Measurements from ENCODE around the gene ARHGEF2.
"Not testable (repeated sequence)": the region's sequence is repeated elsewhere in the genome, so short reads cannot be mapped to it uniquely, and the experiment has no call there.

Gene ARHGEF2

DNA sequence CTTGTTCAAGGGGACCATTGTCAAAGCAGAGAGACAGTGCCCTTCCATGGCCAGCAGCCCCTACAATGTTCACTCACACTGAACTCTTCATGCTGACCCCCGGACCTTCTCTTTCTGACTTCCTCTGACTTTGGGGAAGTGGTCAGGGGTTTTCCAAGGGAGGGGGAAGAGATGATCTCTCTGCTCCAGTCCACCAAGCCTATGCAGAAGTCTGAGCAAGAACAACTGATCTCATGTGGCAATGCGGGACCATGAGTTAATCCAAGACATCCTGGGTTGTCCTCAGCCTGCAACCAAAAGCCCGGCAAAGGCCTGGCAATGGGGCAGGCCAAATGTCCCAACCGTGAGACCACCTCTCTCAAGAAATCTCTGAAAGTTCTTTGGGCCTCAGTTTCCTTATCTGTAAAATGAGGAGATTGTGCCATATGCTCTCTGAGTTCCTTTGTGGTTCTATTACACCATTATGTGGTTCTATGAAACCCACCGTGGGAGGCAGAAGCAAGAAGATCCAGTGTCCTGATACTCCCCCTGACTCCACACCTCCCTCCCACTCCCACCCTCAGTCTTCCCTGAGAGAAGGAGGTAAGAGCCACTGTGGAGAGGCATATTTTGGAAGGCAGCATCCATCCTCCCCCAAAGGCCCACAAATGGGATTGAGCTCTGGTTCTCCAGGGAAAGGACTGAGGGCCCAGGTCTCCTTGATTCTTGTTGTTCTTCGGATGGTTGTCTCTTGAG lies 11.8 kb upstream of the ARHGEF2 start:
- DNase-seq (ENCODE audit: low read depth in 3 of 3, low spot score in 1 of 3): no peak

DNA sequence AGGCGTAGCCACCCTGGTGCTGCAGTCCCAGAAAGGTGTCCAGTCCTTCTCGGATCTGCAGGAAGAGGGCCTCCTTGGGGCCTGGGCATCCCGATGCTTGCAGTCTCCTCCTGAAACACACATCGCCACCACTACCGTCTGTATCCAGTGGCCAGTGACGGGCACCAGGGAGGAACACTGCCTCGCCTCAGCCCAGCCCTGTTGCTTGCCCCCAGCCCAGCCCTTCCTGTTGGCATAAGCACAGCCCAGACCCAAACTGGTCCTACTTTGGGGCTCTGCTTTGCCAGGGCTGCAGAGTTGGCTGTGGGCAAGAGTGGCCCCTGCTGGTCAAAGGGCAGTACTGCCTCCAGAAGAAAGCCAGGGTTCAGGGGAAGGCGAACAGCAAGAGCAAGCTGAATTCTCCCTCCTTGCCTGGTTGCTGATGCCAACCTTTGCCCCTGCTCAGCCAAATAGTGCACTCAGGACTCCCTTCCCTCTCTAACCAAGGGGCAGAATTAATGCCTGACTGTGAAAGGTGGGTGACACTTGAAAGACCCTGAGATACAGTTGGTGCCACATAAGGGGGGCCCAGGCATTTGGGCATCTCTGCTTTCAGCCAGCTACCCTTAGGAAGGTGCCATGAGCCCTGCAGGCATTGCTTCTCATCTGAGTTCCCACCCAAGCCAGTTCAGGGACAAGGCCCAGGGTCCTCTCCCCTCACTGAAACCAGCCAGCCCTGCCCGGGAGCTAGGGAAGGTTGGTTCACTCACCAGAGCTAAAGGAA lies 11.1 kb upstream of the ARHGEF2 start:
- peak; percentile 53 to 68 (median 63) for DNase-seq (ENCODE audit: low read depth in 3 of 3, low spot score in 1 of 3)

DNA sequence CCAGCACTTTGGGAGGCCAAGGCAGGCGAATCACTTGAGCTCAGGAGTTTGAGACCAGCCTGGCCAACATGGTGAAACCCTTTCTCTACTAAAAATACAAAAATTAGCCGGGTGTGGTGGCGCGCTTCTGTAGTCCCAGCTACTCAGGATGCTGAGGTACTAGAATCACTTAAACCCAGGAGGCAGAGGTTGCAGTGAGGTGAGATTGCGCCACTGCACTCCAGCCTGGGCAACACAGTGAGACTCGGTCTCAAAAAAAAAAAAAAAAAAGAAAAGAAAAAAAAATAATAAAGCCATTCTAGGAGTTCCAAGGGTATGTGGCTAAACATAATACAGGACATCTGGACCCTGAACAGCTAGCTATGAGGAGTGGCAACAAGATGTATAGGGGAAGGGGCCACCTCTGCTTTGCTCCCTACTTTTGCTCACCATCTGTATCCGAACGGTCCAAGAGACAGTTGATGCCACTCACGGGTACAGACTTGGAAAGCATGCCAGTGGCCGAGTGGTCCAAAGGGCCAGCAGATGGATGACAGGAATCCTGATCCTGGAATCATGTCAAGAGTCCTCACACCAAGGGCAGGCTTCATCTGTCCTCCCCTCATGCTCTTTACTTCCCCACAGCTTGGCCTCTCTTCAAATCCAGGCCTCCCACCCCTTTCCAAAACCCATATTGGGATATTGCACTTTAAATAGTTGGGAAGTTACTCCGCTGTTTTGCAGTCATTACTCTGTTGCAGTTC lies 6.7 kb upstream of the ARHGEF2 start:
- DNase-seq (ENCODE audit: low read depth in 3 of 3, low spot score in 1 of 3): not testable (repeated sequence)

DNA sequence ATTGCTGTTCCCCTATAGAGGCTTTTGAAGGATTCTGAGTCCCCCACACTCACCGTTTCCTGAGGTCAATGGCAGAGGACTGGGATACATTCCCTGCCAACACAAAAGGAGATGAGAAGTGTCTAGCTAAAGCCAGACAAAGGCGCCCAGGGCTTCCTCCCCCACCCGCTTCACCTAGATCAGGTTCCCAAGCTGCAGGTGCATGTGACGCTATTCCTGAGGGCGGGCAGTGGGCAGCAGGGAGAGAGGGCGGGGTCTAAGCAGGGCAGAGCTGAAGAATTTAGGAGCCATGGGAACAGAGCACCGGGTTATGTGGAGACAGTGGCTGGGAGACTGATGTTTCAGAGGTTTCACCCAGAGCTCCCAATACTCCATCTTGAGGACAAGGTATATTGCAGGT lies 6.0 kb upstream of the ARHGEF2 start:
- no peak for DNase-seq (ENCODE audit: low read depth in 3 of 3, low spot score in 1 of 3)

DNA sequence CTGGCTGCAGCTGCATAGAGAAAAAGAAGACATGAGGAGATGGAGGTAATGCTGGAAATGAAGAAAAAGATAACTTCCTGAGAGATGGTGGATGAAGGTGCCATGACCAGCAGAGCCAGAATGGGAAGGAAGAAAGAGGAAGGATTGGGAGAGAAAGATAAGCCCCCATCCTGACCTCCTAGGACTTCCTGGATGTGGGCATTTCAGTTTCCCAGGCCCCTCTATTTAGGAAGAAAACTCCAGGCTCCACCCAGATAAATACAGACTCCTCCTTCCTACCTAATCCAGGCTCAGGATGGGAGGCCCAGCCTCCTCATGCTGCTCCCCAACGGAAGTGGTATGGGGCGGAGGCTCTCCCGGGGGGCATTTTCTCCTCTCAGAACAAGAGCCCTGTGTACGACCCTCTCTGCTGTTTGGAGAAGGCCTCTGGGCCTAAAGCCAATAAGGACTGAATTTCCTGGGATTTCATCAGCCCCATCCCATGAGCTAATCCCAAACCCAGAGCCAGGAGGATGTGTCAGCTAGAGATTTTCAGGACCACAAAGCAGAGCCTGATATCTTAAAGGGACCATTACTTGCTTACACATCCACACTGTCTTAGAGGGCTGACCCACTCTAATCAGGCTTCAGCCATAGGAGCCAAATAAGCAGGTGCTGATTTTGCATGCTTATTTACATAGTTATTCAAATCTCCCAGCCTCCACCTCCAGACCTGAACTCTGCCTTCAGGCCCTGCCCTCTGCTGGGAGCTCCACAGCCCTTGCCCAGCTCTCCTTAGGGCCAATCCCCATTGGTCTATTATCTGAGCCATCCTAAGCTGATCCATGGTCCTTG lies 5.1 kb upstream of the ARHGEF2 start:
- DNase-seq (ENCODE audit: low read depth in 3 of 3, low spot score in 1 of 3): no peak

DNA sequence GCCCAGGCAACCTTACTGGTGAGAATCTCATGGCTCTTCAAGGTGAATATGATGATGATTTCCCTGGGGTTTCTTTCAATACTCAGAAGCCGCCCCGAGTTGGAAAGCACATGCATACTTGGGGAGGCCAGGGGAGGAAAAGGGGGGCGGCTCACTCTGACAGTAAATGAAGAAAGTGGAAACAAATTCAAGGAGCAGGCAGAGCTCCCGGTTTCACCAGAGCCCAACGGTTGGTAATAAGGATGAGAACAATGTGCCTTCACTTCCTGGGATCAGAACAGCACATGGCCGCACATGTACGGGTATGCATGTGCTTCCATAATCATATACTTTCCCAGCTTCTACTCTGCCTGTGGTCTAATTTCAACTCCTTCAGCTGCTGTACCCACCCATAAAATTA lies 3.8 kb upstream of the ARHGEF2 start:
- no peak for DNase-seq (ENCODE audit: low read depth in 3 of 3, low spot score in 1 of 3)

DNA sequence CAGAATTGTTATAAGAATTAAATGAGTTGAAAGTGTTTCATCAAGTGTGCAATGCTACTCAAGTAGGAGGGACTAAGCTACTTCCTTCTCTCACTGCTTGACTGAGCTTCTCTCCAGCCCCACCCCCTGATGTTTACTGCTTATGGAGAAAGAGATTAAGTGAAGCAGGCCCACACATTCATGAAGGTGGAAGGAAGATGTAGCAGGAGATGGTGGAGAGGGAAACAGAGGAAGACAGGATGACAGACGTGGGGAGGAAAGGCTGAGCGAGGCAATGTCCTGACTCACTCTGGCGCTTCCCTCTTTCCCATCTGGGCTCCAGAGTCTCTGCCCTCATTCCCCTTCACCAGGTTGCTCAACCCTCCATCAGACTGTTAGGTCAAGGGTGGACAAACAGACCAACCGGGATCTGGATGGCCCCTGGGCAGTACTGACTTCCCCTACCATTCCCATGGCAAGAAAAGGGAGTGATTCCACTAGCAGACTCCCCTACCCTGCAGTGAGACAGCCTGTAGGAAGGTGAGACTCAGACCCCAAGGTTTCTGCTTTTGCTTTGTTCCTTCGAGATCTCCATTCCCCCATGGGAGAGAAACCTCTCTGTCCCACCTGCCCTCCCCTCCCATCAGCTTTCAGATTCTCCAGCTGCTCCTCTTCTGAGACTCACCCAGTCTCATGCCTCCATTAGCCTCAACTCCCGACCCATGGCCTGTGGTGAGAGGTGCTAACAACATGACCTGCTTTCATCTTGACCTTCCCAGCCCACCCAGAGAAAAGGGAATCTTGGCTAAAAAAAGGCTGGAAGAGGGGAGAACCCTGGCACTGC lies 3.1 kb upstream of the ARHGEF2 start:
- no peak for DNase-seq (ENCODE audit: low read depth in 3 of 3, low spot score in 1 of 3)

DNA sequence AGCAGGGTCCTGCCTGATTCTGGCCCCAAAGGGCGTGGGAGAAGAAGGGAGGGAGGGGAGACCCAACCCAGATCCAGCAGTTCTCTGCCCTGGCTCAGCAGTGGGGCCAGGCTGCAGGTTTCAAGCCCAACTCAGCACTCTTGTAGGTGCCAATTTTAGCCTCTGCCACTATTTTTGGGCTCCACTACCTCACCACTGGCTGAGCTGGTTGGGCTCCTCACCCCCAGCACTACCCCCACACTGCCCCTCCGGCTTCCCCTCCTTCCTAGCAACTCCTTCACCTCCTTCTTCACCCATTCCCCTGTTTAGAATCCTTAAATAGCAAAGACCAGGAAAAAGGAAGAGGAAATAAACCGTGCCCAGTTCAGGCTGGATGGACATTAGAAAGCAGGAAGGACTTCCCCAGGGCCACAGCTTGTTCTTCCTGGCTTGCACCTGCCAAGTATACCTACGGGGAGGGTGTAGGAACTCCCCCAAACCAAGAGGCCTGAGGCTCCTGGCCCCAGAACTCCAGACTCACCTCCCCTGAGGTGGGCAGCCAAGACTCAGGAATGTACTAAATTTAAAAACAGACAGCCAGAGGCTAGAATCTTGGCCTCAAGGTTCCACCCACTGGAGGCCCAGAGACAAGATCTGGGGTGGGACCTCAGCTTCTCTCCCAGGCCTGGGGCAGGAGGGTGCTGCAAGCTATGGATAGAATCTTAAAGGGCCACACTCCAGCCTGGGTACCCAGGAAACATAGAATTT lies 1.4 kb upstream of the ARHGEF2 start:
- DNase-seq (ENCODE audit: low read depth in 3 of 3, low spot score in 1 of 3): no peak

DNA sequence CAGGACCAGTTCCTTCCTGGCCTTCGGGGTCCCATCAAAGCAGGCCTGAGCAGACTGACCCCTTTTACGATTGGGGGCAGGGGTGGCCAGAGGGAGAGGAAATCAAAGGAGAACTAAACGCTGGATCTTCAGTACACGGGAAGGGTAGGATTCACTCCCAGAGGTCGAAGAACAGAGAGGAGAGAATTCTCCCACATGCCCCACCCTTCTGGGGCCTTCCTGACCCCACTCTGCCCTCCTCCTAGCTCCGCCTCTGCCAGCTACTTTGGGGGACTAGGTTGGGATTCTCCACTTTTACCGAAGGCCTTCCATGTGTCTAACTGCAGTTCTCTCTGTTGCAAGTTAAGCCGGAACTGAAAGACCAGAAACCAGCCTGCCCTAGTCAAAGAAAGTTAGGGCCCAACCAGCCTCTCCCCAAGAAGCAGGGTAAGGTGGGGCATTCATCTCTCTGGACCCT lies 654 bp upstream of the ARHGEF2 start:
- DNase-seq (ENCODE audit: low read depth in 3 of 3, low spot score in 1 of 3): no peak

DNA sequence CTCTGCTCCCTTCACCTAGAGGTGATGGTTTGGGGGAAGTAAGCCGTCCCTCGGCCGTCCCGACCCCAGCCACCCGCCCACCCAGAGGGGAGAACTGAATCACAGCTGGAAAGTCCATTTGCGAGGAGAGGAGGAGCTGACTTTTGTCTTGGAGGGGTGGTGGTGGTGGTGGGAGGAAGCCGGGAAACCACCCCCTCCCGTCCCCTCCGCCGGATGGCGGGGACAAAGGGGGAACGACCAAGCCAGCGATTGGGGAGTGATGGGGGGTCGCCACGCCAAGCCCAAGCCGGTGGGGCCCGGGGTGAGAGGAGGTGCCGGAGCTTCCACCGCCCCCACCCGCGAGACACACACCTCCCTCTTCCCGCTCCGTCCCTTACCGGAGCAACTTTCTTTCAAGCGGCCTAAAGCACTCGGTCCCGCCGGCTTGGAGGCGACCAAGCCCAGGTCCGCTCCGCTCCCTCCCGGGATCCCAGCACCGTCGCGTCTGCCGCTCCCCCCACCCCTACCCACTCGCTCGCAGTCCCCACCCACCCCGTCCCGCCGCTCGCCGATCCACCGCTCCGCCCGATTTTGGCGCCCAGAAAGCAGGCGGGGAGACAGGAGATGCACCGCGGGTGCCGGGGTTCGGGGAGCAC lies 540 bp downstream of the ARHGEF2 start:
- peak; percentile 38 to 52 (median 41) for DNase-seq (ENCODE audit: low read depth in 3 of 3, low spot score in 1 of 3)

DNA sequence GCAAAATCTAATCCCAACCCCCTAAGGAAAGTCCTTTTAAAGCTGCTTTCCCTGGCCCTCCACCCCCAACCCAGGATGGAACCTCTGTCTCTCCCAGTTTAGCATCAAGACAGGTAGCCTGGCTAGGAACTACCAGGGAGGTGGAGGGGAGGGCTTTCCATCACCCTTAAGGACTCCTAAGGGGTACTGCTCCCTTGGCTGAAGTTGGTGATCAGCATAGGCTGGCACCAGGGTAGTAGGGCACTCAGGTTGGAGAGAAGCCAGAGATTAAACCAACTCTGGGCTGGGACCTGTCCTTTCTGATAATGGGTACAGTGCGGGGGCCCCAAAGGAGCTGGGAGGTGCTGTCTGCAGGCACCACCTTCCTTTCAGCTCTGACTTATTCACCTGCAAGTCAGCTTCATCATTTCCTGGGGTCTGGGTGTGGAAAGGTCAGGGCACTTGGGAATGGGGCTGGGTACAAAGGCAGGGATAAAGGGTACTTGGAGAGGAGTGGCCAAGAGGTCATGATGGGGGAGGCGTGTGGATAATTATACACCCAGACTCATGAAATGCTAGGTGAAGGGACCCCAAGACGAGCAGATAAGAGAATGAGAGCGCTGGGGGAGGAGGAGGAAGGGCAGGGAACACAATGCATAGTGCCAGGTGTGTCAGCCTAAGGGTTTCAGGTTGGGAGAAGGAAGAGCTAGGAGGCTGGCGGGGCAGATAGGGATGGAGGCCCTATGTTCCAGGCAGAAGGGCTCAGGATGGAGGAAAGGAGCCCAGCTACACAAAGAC lies 1.2 kb downstream of the ARHGEF2 start:
- no peak for DNase-seq (ENCODE audit: low read depth in 3 of 3, low spot score in 1 of 3)

DNA sequence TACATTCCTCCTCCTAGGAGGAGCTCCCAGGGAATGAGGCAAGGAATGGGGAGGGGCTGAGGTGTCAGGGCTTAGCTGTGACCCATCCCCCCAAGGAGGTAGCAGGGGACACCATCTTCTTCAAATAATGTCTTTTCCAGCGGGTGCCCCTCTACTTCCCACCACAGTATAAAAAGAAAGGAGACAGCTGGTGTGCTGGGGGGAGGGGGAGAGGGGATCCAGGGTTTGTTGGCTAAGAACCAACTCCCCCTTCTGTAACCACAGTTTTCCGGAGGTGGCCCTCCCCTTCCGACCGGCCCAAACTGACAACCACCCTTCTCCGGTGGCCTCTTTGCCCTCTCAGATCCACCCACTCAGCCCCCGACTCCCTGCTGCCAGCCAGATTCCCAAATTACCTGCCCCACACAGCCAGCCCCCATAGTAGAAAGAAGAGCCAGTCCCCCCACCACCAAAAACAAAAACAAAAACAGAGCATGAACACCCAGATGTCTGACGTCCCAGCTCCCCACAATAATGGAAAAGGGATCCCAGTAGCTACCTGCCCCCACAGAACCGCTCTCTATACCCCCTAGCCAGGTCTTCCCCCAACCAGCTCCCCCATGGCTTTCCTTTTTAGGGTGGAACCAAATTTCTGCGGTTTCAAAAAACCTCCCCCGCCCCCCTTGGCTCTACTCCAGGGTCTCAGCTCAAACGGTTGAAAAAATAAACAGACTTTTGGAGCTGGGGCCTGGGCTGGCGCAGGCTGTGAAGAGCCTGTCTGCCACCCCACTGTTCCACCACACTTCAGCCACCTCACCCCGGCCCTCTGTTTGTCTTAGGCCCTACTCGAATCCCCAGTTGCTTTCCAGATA lies 2.1 kb downstream of the ARHGEF2 start:
- peak; percentile 39 to 48 (median 40) for DNase-seq (ENCODE audit: low read depth in 3 of 3, low spot score in 1 of 3)

DNA sequence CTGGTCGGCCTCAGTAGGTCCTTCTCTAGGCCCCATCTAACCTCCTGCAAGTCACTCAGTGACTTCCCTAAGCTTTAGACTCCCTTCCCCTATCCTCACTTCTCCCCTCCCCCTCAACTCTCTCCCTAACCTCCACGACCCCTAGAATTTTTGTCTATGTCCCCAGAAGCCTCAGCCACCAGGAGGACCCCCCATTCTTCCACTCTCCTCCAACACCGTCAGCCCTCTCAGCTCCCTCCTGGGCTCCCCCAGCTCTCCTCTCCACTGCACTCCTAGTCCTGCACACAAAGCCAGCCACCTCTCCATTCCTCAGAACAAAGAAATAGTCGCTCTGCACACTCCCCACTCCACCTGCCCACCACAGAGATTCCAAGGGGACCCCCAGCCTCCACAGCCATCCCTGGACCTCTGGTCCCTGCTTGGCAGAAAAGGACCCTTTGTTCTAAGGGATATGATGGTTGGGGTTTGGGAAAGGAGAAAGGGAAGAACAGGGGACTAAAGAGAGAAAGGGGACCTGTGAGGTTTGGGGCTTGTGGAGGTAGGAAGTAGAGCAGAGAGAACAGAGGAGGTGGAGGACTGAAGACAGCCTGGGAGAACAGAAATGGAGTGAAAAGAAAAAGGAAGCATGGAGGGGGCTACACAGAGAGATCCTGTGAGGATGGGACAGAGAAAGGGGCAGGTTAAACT lies 2.8 kb downstream of the ARHGEF2 start:
- DNase-seq (ENCODE audit: low read depth in 3 of 3, low spot score in 1 of 3): no peak

DNA sequence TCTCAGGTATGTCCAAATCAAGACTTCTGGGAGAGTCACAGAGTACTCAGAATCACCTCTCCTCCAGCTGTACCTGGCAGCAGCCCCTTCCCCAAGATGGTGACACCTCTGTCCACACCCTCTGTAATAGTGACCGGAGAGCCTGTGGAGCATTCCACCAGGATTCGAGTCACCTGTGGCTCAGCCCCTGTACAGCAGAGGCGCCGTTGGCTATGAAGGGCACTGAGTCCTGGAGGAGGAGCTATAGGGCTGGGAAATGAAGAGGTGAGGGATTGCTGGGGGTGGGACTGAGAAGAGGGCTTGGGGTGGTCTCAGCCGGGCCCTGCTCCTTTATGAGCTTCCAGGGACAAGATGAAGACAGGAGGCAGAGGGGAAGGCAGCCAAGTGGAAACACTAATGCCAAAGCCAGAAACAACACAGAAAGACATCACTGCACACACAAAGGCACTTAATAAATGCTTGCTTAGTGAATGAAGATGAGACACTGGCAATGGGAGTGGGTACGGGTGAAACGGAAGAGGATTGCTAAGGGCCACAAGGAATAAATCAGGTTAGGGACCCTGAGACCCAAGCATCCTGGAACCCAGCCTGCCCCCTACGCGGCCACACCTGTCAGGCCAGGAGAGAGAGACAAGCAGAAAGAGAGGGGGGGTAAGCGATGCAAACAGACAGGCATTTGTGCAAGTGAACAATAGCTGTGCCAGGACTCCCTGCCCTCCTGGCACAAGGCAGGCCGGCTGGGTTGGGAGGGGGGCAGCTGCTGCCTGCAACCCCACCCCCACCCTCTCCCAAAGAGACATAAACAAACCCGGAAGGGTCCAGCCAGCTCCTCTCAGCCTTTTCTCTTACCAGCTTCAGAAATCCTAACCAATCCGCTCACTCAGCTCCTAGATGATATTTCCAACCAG lies 3.9 kb downstream of the ARHGEF2 start:
- DNase-seq (ENCODE audit: low read depth in 3 of 3, low spot score in 1 of 3): no peak

DNA sequence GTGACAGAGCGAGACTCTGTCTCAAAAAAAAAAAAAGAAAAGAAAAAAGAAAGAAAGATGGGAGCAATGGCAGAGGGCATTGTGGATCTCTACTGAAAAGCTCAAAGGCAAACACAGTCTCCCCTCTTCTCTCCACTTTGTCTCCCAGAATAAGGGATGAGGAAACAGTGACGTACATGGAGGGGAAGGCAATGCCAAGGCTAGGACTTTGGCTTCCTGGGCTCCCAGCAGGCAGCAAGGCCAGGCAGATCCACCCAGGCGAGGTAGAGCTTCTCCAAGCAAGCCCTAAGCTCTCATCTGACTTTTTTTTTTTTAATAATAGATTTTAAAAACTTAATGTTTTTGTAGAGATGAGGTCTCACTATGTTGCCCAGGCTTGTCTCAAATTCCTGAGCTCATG lies 4.6 kb downstream of the ARHGEF2 start:
- no peak for DNase-seq (ENCODE audit: low read depth in 3 of 3, low spot score in 1 of 3)
